HG03135 (cell line): ENCODE results near the gene FAM117A.
"Not testable (repeated sequence)": the region's sequence is repeated elsewhere in the genome, so short reads cannot be mapped to it uniquely, and the experiment has no call there.

Source experiments
- ATAC-seq: cut with Tn5 transposase; IDR thresholded peaks from one replicate; pipeline ENCODE4 v1.9.1; 2021; ENCODE audit warnings: mild to moderate bottlenecking, moderate library complexity; ENCODE audit not compliant: unreplicated experiment

FAM117A gene

DNA sequence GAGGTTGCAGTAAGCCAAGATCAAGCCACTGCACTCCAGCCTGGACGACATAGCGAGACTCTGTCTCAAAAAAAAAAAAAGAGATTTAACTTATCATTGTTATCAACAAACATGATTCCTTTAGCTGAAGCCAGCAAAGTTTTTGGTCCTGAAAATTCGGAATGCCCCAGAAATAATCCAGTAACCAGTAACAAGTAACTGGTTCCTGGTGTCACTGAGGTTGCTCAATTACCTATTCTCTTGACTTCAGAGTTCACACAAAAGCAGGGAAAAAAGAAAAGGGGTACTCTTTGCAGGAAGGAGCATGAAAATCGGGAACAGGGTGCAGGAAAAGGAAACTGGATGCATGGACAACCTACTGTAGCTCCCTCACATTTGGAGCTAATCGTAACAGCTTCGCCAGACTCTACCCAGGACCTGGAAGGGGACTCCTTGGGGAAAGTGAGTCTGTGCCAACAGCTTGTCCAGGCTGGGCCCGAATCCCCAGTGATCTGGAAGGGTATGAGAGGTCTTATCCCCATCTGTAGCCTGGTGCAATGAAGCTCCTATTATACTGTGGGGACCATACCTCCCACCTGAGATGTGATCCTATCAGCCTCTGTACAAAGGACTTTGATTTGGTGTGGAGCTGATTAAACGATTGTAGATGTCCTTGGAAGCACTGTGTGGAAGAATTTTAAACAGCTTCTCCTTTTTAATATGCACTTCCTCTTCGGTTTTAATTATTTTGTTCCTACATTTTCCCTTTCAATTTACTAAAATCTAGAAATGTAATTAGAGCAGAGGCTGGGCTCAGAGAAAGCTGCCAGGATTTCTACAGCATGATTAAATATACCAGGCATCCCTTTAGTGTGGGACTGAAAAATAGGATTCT, 82.6 kb downstream of the FAM117A start:
- no peak for ATAC-seq

DNA sequence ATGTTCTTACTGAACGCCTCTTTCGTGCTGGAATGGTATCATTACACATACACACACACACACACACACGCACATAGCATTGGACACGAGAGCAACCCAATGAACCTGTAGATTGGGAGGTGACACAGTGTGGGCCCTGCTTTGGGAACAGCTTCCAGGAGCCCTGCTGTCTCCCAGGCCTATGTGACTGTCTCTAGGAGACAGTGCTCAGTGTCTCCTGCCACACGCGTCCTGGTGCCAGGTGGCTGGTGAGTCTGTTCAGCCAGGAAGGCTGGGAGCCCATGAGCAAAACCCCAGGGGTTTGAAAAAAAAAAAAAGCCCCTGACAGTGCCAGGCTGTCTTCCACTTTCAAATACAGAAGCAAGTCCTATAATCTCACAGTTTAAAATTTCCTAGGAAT, 83.6 kb downstream of the FAM117A start:
- no peak for ATAC-seq

DNA sequence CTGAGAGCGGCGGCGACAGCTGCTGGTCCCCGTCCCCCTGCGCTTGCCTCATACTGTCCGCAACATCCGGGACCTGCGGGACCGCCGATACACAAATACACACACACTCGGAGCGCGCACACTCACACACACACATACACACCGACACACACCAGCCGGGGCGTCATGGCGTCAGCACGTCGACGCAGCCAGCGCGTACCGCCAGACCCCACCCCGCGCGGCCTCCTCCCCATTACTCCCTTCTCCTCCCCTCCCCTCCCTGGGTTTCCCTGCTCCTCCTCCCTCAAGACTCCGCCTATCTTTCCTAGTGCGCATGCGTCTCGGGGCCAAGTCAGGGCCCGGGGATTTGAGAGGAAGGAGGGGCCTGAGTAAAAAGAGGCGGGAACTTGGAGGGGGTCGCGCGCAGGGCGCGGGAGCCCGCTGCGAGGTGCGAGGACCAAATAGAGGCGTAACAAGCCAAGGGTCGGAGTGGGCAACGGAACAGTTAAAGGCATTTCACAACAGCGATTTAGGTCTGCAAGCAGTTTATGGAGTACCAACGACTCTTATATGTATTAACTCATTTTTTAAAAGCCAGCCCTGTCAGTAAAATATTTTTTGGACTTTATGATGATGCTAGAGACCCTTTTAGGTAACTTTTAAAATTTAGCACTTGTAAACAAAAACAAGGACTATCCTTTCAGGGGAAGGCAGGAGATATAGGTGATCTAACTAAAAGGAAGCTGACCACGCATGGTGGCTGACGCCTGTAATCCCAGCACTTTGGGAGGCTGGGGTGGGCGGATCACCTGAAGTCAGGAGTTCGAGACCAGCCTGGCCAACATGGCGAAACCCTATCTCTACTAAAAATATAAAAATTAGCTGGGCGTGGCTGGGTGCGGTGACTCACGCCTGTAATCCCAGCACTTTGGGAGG, 85.7 kb downstream of the FAM117A start, which contains the start of gene SPOP:
Gene SPOP, minus strand, starts transcription at position 165 of the 915 bp plus-strand sequence. CDS start 55,287 bp downstream, outside the sequence.
- peak; percentile 83 for ATAC-seq

- ATAC-seq = peak; percentile 41
These were observed 86.6 kb downstream of the FAM117A start for GRCh38 chr17:49677134-49677932.

DNA sequence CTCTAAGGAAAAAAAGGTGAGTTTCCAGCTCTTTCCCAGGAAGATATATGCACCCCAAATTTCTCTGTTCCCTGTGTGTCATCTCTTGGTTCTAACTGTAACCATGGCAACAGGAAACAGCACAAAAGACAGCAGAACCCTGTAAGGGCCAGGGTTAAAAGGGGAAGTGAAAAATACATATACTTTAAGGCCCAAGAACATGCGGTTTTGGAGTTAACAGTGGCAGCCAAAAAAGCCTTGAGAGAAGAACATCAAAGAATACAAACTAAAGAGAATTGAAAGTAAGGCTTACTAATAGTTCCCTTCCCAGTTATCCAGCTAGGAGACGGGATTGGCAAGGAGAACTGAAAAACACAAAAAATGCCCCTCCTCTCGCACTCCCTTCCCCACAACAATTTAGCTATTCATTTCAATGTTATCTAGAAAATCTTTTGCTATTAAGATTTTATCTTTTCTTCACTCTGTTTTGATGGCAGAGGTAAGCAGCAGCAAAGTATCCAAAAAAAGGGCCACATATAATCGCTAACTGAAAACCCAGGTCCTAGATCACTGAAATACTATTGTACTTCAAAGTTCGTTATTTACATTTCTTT, 87.6 kb downstream of the FAM117A start:
- ATAC-seq = peak; percentile 54

DNA sequence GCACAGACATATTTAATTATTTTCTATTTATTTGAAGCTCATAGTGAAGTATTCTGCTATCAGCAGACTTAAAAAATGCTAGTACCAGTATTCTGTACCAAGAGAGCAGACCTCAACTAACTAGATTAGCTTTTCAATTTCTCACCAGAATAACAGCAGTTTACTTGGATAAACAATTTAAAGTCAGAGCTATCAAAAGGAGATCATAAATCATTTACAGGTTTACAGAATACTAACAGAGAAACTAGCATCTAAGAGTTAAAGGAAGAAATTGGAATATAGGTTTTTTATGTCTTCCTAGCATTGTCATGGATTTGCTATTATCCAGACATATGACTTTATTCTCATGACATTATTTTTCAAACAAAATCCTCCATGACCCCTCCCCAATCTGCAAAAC, 89.4 kb downstream of the FAM117A start:
- no peak for ATAC-seq

- not testable (repeated sequence) for ATAC-seq
These were observed 90.3 kb downstream of the FAM117A start for GRCh38 chr17:49673679-49674078.

DNA sequence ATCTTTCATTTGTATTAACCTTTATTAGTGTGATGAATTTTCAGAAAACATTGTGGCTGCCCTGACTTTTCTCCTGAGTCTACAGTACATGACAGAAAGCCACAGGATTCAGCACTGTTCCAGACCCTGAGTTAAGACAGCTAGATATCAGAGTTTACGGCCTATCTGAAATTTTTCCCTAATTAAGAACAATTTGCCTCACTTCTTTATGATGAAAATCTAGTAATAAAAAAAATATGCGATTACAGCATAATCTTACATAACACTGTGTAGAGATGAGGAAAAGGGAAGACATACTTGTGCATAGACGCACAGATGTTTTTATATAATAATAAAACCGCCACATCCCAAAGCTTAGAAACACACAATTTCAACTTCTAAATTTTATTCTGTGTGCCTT, 93.3 kb downstream of the FAM117A start:
- no peak for ATAC-seq

- ATAC-seq = no peak
These were observed 93.9 kb downstream of the FAM117A start for GRCh38 chr17:49670002-49670401.

DNA sequence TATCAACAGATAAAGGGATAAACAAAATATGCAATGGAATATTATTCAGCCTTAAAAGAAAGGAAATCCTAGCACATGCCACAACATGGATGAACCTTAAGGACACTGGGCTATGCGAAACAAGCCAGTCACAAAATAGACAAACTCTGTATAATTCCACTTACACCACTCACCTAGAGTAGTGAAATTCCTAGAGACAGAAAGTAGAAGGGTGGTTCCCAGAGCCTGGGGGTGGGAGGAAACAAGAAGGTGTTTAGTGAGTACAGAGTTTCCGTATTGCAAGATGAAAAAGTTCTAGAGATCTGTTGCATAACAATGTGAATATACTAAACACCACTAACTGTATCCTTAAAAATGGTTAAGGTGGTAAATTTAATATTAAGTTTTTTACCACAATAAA, 96.1 kb downstream of the FAM117A start:
- no peak for ATAC-seq

GRCh38 chr17:49664706-49665211, 99.2 kb downstream of the FAM117A start:
- ATAC-seq = no peak
